Measurements from ENCODE around the gene B4GALNT4.
"Not testable (repeated sequence)": the region's sequence is repeated elsewhere in the genome, so short reads cannot be mapped to it uniquely, and the experiment has no call there.

B4GALNT4 gene

GRCh38 chr11:405323-405953 is 36.1 kb downstream of the B4GALNT4 start:
- Mint-ChIP-seq H3K4me3 (peak overlapping the region; percentile 33), H3K27ac (no peak overlapping the region)
- intact Hi-C loops (cut with micrococcal nuclease), result no loop called here

GRCh38 chr11:405954-406795 is 36.9 kb downstream of the B4GALNT4 start:
- no peaks in the 10 kb centered on the region for H3K36me3 Mint-ChIP-seq (ENCODE audit: low read depth)
- peak overlapping the region; percentile 71 for H3K4me3 Mint-ChIP-seq
- peak overlapping the region; percentile 70 for H3K27ac Mint-ChIP-seq
- intact Hi-C loops (cut with micrococcal nuclease), result loop anchor here (2.0 kb wide), 2 partner anchors 43 to 101 kb away; partner anchors contain the start of gene RNH1
- H3K4me1 Mint-ChIP-seq (ENCODE audit: low read depth), result peaks cover 9% of the 10 kb centered on the region
- H3K9me3 Mint-ChIP-seq, result no peaks in the 10 kb centered on the region
- H3K27me3 Mint-ChIP-seq, result peaks cover 2% of the 10 kb centered on the region

More at GRCh38 chr11:405323-405953, 36.1 kb downstream of the B4GALNT4 start:
- no peaks in the 10 kb centered on the region for H3K36me3 Mint-ChIP-seq (ENCODE audit: low read depth)
- H3K27me3 Mint-ChIP-seq, result peaks cover 2% of the 10 kb centered on the region
- H3K4me1 Mint-ChIP-seq (ENCODE audit: low read depth), result peaks cover 9% of the 10 kb centered on the region
- no peaks in the 10 kb centered on the region for H3K9me3 Mint-ChIP-seq

- peak overlapping the region; percentile 70 for H3K27ac Mint-ChIP-seq
- H3K27me3 Mint-ChIP-seq, result peaks cover 2% of the 10 kb centered on the region
- peak overlapping the region; percentile 71 for H3K4me3 Mint-ChIP-seq
- peaks cover 9% of the 10 kb centered on the region for H3K4me1 Mint-ChIP-seq (ENCODE audit: low read depth)
- intact Hi-C loops (cut with micrococcal nuclease), result loop anchor here (2.0 kb wide), 2 partner anchors 42 to 100 kb away; partner anchors contain the start of gene RNH1
- no peaks in the 10 kb centered on the region for H3K36me3 Mint-ChIP-seq (ENCODE audit: low read depth)
- no peaks in the 10 kb centered on the region for H3K9me3 Mint-ChIP-seq
Measured at GRCh38 chr11:406796-407650, 37.7 kb downstream of the B4GALNT4 start.

GRCh38 chr11:407651-408123 is 38.4 kb downstream of the B4GALNT4 start:
- peak overlapping the region; percentile 70 for H3K27ac Mint-ChIP-seq
- H3K4me1 Mint-ChIP-seq (ENCODE audit: low read depth), result peaks cover 10% of the 10 kb centered on the region
- no peaks in the 10 kb centered on the region for H3K9me3 Mint-ChIP-seq
- H3K36me3 Mint-ChIP-seq (ENCODE audit: low read depth), result no peaks in the 10 kb centered on the region
- peak overlapping the region; percentile 52 for H3K4me3 Mint-ChIP-seq
- intact Hi-C loops (cut with micrococcal nuclease), result loop anchor here (2.0 kb wide), 2 partner anchors 41 to 99 kb away; partner anchors contain the start of gene RNH1
- H3K27me3 Mint-ChIP-seq, result peaks cover 2% of the 10 kb centered on the region

- no peak overlapping the region for H3K4me3 Mint-ChIP-seq
- intact Hi-C loops (cut with micrococcal nuclease), result no loop called here
- peak overlapping the region; percentile 70 for H3K27ac Mint-ChIP-seq
Measured at GRCh38 chr11:408154-409007, 39.1 kb downstream of the B4GALNT4 start.

GRCh38 chr11:409008-409599 is 39.8 kb downstream of the B4GALNT4 start:
- intact Hi-C loops (cut with micrococcal nuclease), result no loop called here
- Mint-ChIP-seq H3K36me3 (ENCODE audit: low read depth) (no peaks in the 10 kb centered on the region), H3K9me3 (no peaks in the 10 kb centered on the region), H3K27ac (no peak overlapping the region), H3K27me3 (no peaks in the 10 kb centered on the region), H3K4me1 (ENCODE audit: low read depth) (peaks cover 22% of the 10 kb centered on the region), H3K4me3 (no peak overlapping the region)

More at GRCh38 chr11:408154-409007, 39.1 kb downstream of the B4GALNT4 start:
- Mint-ChIP-seq H3K4me1 (ENCODE audit: low read depth) (peaks cover 17% of the 10 kb centered on the region), H3K9me3 (no peaks in the 10 kb centered on the region), H3K27me3 (peaks cover 2% of the 10 kb centered on the region), H3K36me3 (ENCODE audit: low read depth) (no peaks in the 10 kb centered on the region)

GRCh38 chr11:409600-410483 is 40.5 kb downstream of the B4GALNT4 start:
- Mint-ChIP-seq H3K4me3 (no peak overlapping the region), H3K4me1 (ENCODE audit: low read depth) (peaks cover 30% of the 10 kb centered on the region), H3K36me3 (ENCODE audit: low read depth) (no peaks in the 10 kb centered on the region), H3K9me3 (no peaks in the 10 kb centered on the region), H3K27ac (no peak overlapping the region), H3K27me3 (no peaks in the 10 kb centered on the region)
- intact Hi-C loops (cut with micrococcal nuclease), result no loop called here

GRCh38 chr11:410711-411110 is 41.4 kb downstream of the B4GALNT4 start:
- H3K9me3 Mint-ChIP-seq; H3K4me3 Mint-ChIP-seq; H3K36me3 Mint-ChIP-seq (ENCODE audit: low read depth); H3K27ac Mint-ChIP-seq; H3K27me3 Mint-ChIP-seq; intact Hi-C loops (cut with micrococcal nuclease): not testable (repeated sequence)
- peaks cover 38% of the 10 kb centered on the region for H3K4me1 Mint-ChIP-seq (ENCODE audit: low read depth)

- H3K27me3 Mint-ChIP-seq; H3K27ac Mint-ChIP-seq; H3K4me3 Mint-ChIP-seq; H3K9me3 Mint-ChIP-seq; intact Hi-C loops (cut with micrococcal nuclease); H3K36me3 Mint-ChIP-seq (ENCODE audit: low read depth): not testable (repeated sequence)
- H3K4me1 Mint-ChIP-seq (ENCODE audit: low read depth), result peaks cover 46% of the 10 kb centered on the region
Measured at GRCh38 chr11:411520-411919, 42.2 kb downstream of the B4GALNT4 start.

- intact Hi-C loops (cut with micrococcal nuclease), result no loop called here
- H3K27me3 Mint-ChIP-seq, result peaks cover 2% of the 10 kb centered on the region
- no peaks in the 10 kb centered on the region for H3K9me3 Mint-ChIP-seq
- no peak overlapping the region for H3K27ac Mint-ChIP-seq
- H3K4me3 Mint-ChIP-seq, result no peak overlapping the region
- H3K4me1 Mint-ChIP-seq (ENCODE audit: low read depth), result peaks cover 44% of the 10 kb centered on the region
- peaks cover 6% of the 10 kb centered on the region for H3K36me3 Mint-ChIP-seq (ENCODE audit: low read depth)
Measured at GRCh38 chr11:412641-413119, 43.4 kb downstream of the B4GALNT4 start.

GRCh38 chr11:413120-414081 is 44.1 kb downstream of the B4GALNT4 start:
- peaks cover 6% of the 10 kb centered on the region for H3K36me3 Mint-ChIP-seq (ENCODE audit: low read depth)
- peak overlapping the region; percentile 51 for H3K4me3 Mint-ChIP-seq
- H3K9me3 Mint-ChIP-seq, result no peaks in the 10 kb centered on the region
- peaks cover 8% of the 10 kb centered on the region for H3K27me3 Mint-ChIP-seq
- H3K27ac Mint-ChIP-seq, result peak overlapping the region; percentile 25
- peaks cover 45% of the 10 kb centered on the region for H3K4me1 Mint-ChIP-seq (ENCODE audit: low read depth)
- intact Hi-C loops (cut with micrococcal nuclease), result loop anchor here (2.0 kb wide), 1 partner anchor 35 kb away; no protein-coding TSS in a partner anchor

All from dendritic cell treated with granulocyte-macrophage colony-stimulating factor and Interleukin-4, amounts not matched to agents 40 ng/mL and 50 ng/mL, for 4 days (primary cell).